ENCODE data around the gene LMF1.
"Not testable (repeated sequence)": the region's sequence is repeated elsewhere in the genome, so short reads cannot be mapped to it uniquely, and the experiment has no call there.

Gene LMF1

GRCh38 chr16:850668-851067 lies 120.1 kb downstream of the LMF1 start:
- no peak for DNase-seq (ENCODE audit: low read depth in 2 of 2)

- DNase-seq (ENCODE audit: low read depth in 2 of 2) = no peak
Measured at GRCh38 chr16:848510-849253, 122.1 kb downstream of the LMF1 start.

- no peak for DNase-seq (ENCODE audit: low read depth in 2 of 2)
Measured at GRCh38 chr16:847681-848445, 122.9 kb downstream of the LMF1 start.

- DNase-seq (ENCODE audit: low read depth in 2 of 2) = no peak
Measured at GRCh38 chr16:847151-847550, 123.6 kb downstream of the LMF1 start.

GRCh38 chr16:845351-845745 lies 125.4 kb downstream of the LMF1 start:
- no peak for DNase-seq (ENCODE audit: low read depth in 2 of 2)

- no peak for DNase-seq (ENCODE audit: low read depth in 2 of 2)
Measured at GRCh38 chr16:844638-845350, 126.0 kb downstream of the LMF1 start.

- DNase-seq (ENCODE audit: low read depth in 2 of 2) = no peak
Measured at GRCh38 chr16:843771-844170, 127.0 kb downstream of the LMF1 start.

GRCh38 chr16:842711-843560 lies 127.8 kb downstream of the LMF1 start:
- no peak for DNase-seq (ENCODE audit: low read depth in 2 of 2)

- DNase-seq (ENCODE audit: low read depth in 2 of 2) = no peak
Measured at GRCh38 chr16:842061-842476, 128.7 kb downstream of the LMF1 start.

GRCh38 chr16:841455-842060 lies 129.2 kb downstream of the LMF1 start:
- DNase-seq (ENCODE audit: low read depth in 2 of 2) = no peak

- DNase-seq (ENCODE audit: low read depth in 2 of 2) = no peak
Measured at GRCh38 chr16:840561-841454, 130.0 kb downstream of the LMF1 start.

GRCh38 chr16:839643-840408 lies 131.0 kb downstream of the LMF1 start:
- DNase-seq (ENCODE audit: low read depth in 2 of 2) = no peak

GRCh38 chr16:838741-839140 lies 132.0 kb downstream of the LMF1 start:
- no peak for DNase-seq (ENCODE audit: low read depth in 2 of 2)

GRCh38 chr16:836822-837221 lies 134.0 kb downstream of the LMF1 start:
- DNase-seq (ENCODE audit: low read depth in 2 of 2) = not testable (repeated sequence)

GRCh38 chr16:836221-836620 lies 134.6 kb downstream of the LMF1 start:
- DNase-seq (ENCODE audit: low read depth in 2 of 2) = no peak

GRCh38 chr16:835373-835772 lies 135.4 kb downstream of the LMF1 start:
- DNase-seq (ENCODE audit: low read depth in 2 of 2) = no peak

GRCh38 chr16:833411-833810 lies 137.4 kb downstream of the LMF1 start:
- no peak for DNase-seq (ENCODE audit: low read depth in 2 of 2)

- no peak for DNase-seq (ENCODE audit: low read depth in 2 of 2)
Measured at GRCh38 chr16:832652-833336, 138.0 kb downstream of the LMF1 start.
